Kidney (tissue), 14 donors: ENCODE results near the gene POLDIP3. TPM values are rescaled to one million over a fixed set of nuclear protein-coding genes. Genes with fewer than 3 reads are reported as not detected.
"Not testable (repeated sequence)": the region's sequence is repeated elsewhere in the genome, so short reads cannot be mapped to it uniquely, and the experiment has no call there.

Experiments used
- DNase-seq, 5 donors: peaks; one replicate each; pipeline ENCODE4 v3.0.0-alpha.2; 2013 to 2020
- FAIRE-seq: peaks from 2 replicates; lab custom pipeline; 2012; peaks lifted over from hg19 to GRCh38; lab: Jason Lieb, UNC
- H3K27ac ChIP-seq, 2 donors: one replicate each; pipeline ENCODE4 v1.7.0; 2013; ENCODE audit warnings: low read depth in 2 of 2, low read length in 2 of 2, inconsistent platforms in 1 of 2
- H3K27me3 ChIP-seq: one replicate; pipeline ENCODE4 v1.7.1; 2013; ENCODE audit warnings: low read length, inconsistent platforms; ENCODE audit not compliant: control insufficient read depth, insufficient read depth
- H3K36me3 ChIP-seq, 3 donors: one replicate each; pipeline versions ENCODE4 v1.7.0 to v1.7.1; 2013; ENCODE audit warnings: low read length in 3 of 3, control low read depth in 1 of 3, inconsistent platforms in 1 of 3; ENCODE audit not compliant: insufficient read depth in 3 of 3, control insufficient read depth in 2 of 3
- H3K4me1 ChIP-seq, 3 donors: one replicate each; pipeline versions ENCODE4 v1.7.0 to v1.7.1; 2013; ENCODE audit warnings: low read length in 3 of 3, inconsistent platforms in 1 of 3, low read depth in 1 of 3; ENCODE audit not compliant: control insufficient read depth in 2 of 3, insufficient read depth in 2 of 3
- H3K4me3 ChIP-seq, 3 donors: one replicate each; pipeline versions ENCODE4 v1.7.0 to v1.8.1; 2013; ENCODE audit warnings: low read length in 3 of 3, control low read depth in 1 of 3, inconsistent platforms in 1 of 3
- H3K9ac ChIP-seq, 3 donors: one replicate each; pipeline versions ENCODE4 v1.7.0 to v1.7.1; 2013; ENCODE audit warnings: low read length in 3 of 3, control low read depth in 1 of 3, inconsistent platforms in 1 of 3
- H3K9me3 ChIP-seq, 3 donors: one replicate each; pipeline versions ENCODE4 v1.7.0 to v1.7.1; 2013; ENCODE audit warnings: low read length in 3 of 3, control low read depth in 1 of 3, inconsistent platforms in 1 of 3; ENCODE audit not compliant: control insufficient read depth in 2 of 3, insufficient read depth in 1 of 3
- intact Hi-C: fragments of 100-400 bp; cut with DNase I; formaldehyde crosslinking; loops from one replicate; pipeline ENCODE4 v1.11.1; 2022
- polyA plus RNA-seq: library from polyadenylated mRNA; stranded (reverse); fragments of 350-450 nt; fragmentation: Illumina TruSeq; extraction: RNeasy Lipid Tissue Mini Kit (QIAGEN cat#74804); gene quantifications from one replicate; pipeline ENCODE4 v1.2.3, GENCODE V29; 2014; ENCODE audit warnings: low read depth, low replicate concordance; ENCODE audit not compliant: insufficient read depth
- total RNA-seq: library from RNA; stranded (reverse); fragmentation: NEBNext Ultra II Directional; extraction: Animal tissue kit (Norgen Biotek cat#: 25700); gene quantifications from one replicate; pipeline ENCODE4 v1.2.1, GENCODE V29; 2021
- TF ChIP-seq, protein P1 (sequence below): IDR thresholded peaks from 3 replicates; pipeline ENCODE4 v1.5.1; 2012; ENCODE audit warnings: mild to moderate bottlenecking, moderate library complexity, borderline replicate concordance; ENCODE audit not compliant: insufficient read depth; ENCODE audit errors: extremely low read depth
- donor health status: control.
- donor health status: control.
- donor health status: control.
- donor health status: control.
- donor health status: control.
- donor health status: DM: yes; HTN: yes; CAD: no.
- donor health status: Normal renal cell carcinoma (clear cell type).

Gene POLDIP3
- total and polyA plus RNA-seq, 2 donors from 2014 or later: 44.1 to 67.9 TPM

- intact Hi-C loops: no loop called here
- TF ChIP-seq, protein P1, sequence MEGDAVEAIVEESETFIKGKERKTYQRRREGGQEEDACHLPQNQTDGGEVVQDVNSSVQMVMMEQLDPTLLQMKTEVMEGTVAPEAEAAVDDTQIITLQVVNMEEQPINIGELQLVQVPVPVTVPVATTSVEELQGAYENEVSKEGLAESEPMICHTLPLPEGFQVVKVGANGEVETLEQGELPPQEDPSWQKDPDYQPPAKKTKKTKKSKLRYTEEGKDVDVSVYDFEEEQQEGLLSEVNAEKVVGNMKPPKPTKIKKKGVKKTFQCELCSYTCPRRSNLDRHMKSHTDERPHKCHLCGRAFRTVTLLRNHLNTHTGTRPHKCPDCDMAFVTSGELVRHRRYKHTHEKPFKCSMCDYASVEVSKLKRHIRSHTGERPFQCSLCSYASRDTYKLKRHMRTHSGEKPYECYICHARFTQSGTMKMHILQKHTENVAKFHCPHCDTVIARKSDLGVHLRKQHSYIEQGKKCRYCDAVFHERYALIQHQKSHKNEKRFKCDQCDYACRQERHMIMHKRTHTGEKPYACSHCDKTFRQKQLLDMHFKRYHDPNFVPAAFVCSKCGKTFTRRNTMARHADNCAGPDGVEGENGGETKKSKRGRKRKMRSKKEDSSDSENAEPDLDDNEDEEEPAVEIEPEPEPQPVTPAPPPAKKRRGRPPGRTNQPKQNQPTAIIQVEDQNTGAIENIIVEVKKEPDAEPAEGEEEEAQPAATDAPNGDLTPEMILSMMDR: no peak
- Histone ChIP-seq H3K36me3 (peaks cover 0 to 2% (median 0%) of the 10 kb centered on the region in 3 donors), H3K27me3 (no peaks in the 10 kb centered on the region), H3K4me3 (no peak overlapping the region), H3K9me3 (no peaks in the 10 kb centered on the region), H3K9ac (no peak overlapping the region), H3K4me1 (peaks cover 6 to 39% (median 36%) of the 10 kb centered on the region in 3 donors), H3K27ac (no peak overlapping the region)
- no peak for FAIRE-seq
- peak in 1 of 5 donors; percentile 48 for DNase-seq
Observed at GRCh38 chr22:42608136-42608822, 6.4 kb downstream of the POLDIP3 start.

GRCh38 chr22:42607641-42608040 lies 7.0 kb downstream of the POLDIP3 start:
- intact Hi-C loops: not testable (repeated sequence)
- H3K4me1 ChIP-seq: peaks cover 6 to 34% (median 30%) of the 10 kb centered on the region in 3 donors

DNA sequence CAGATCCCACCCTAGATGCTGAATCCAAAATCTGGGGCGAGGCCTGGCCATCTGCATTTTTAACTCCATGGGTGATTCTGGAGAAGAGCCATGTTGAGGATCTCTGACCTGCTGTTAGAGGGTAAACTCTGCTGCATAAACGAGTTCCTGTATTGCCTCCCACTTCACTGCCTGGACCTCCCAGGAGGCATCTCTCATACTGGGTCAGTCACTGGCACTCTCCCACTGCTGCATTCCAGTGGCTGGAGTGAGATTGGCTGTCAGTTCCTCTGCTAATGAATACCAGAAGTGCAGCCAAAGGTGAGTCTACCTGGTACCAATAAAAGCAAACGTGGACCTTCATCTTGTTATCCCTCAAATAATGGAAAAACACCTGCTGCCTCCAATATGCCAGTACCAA lies 10.3 kb downstream of the POLDIP3 start:
- Histone ChIP-seq H3K36me3 (peaks cover 4 to 23% (median 18%) of the 10 kb centered on the region in 3 donors), H3K27ac (no peak overlapping the region), H3K27me3 (no peaks in the 10 kb centered on the region), H3K4me1 (peaks cover 0 to 16% (median 16%) of the 10 kb centered on the region in 3 donors), H3K9me3 (no peaks in the 10 kb centered on the region), H3K4me3 (no peak overlapping the region), H3K9ac (no peak overlapping the region)
- no peak for FAIRE-seq
- TF ChIP-seq, protein P1: no peak
- intact Hi-C loops: no loop called here
- no peak for DNase-seq

More at GRCh38 chr22:42607641-42608040, 7.0 kb downstream of the POLDIP3 start:
- H3K4me3 ChIP-seq, H3K9me3 ChIP-seq, FAIRE-seq, H3K9ac ChIP-seq, H3K27me3 ChIP-seq, H3K27ac ChIP-seq, H3K36me3 ChIP-seq: not testable (repeated sequence)
- DNase-seq: peak in 1 of 5 donors; percentile 68

GRCh38 chr22:42603427-42603826 lies 11.3 kb downstream of the POLDIP3 start:
- intact Hi-C loops: no loop called here
- H3K4me3 ChIP-seq: no peak overlapping the region
- no peak overlapping the region for H3K27ac ChIP-seq
- H3K4me1 ChIP-seq: peaks cover 0 to 10% (median 6%) of the 10 kb centered on the region in 3 donors
- H3K27me3 ChIP-seq: no peaks in the 10 kb centered on the region
- FAIRE-seq (no peak), DNase-seq (no peak)
- H3K9me3 ChIP-seq: no peaks in the 10 kb centered on the region
- TF ChIP-seq, protein P1: no peak
- peaks cover 9 to 33% (median 26%) of the 10 kb centered on the region in 3 donors for H3K36me3 ChIP-seq
- H3K9ac ChIP-seq: no peak overlapping the region
